Measurements from ENCODE around the gene TXNL1. TPM values are rescaled to one million over a fixed set of nuclear protein-coding genes. Genes with fewer than 3 reads are reported as not detected.

Gene TXNL1
- total and polyA plus RNA-seq, 2 of the 13 experiments (the other 11 are each of a cell fraction or from before 2014, with no cell fraction given), result 41.9 to 73.1 TPM

DNA sequence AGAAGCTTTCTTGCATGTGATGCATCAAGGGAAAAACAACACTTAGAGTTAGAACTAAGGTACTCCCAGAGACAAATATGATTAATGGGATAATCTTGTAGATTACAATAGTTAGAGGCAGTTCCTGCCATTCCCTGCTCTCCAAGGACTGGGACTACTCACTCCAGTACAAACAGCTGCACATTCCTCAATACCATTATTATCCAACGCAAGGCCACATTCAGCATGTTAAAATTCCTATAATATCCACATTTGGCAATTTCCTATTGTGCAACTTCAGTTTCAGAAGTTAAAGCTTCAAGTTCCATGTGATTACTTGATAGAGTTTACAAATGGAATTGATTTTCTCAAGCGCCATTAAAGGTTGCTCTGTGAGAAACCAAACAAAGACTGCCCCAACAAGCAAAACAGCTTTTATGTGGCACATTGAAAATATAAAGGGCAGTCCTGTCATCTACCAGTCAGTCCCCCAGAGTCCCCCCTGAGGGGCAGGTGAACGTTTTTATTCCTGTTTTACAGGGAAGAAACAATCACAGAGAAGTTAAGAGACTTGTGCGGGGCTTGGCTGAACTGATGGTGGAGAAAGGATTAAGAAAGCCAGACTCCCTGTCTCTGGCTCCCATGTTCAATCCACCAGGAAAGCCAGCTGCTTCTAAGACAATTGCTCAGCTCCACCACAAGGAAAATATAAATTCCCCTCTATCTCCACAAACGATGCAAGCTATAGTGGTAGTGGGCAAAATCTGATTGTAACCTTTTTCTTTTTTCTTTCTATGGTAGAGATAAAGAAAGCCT, 72.6 kb downstream of the TXNL1 start (continued):
- no peak for TF ChIP-seq ELF1 (CRISPR knock-in tag; IDR thresholded peaks at IDR 0.05)
- no peak for TF ChIP-seq SMAD1 (CRISPR knock-in tag; IDR thresholded peaks at IDR 0.05; ENCODE audit: borderline replicate concordance, low read depth)
- no peak for TF ChIP-seq HES4 (CRISPR knock-in tag; IDR thresholded peaks at IDR 0.05; ENCODE audit: borderline replicate concordance)
- TF ChIP-seq AHR (CRISPR knock-in tag; IDR thresholded peaks at IDR 0.05), result no peak
- TF ChIP-seq, protein P1, sequence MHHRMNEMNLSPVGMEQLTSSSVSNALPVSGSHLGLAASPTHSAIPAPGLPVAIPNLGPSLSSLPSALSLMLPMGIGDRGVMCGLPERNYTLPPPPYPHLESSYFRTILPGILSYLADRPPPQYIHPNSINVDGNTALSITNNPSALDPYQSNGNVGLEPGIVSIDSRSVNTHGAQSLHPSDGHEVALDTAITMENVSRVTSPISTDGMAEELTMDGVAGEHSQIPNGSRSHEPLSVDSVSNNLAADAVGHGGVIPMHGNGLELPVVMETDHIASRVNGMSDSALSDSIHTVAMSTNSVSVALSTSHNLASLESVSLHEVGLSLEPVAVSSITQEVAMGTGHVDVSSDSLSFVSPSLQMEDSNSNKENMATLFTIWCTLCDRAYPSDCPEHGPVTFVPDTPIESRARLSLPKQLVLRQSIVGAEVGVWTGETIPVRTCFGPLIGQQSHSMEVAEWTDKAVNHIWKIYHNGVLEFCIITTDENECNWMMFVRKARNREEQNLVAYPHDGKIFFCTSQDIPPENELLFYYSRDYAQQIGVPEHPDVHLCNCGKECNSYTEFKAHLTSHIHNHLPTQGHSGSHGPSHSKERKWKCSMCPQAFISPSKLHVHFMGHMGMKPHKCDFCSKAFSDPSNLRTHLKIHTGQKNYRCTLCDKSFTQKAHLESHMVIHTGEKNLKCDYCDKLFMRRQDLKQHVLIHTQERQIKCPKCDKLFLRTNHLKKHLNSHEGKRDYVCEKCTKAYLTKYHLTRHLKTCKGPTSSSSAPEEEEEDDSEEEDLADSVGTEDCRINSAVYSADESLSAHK (CRISPR knock-in tag; IDR thresholded peaks at IDR 0.05; ENCODE audit: borderline replicate concordance), result no peak
- TF ChIP-seq KDM1A (CRISPR knock-in tag; IDR thresholded peaks at IDR 0.05), result no peak
- no peak for TF ChIP-seq KLF16 (CRISPR knock-in tag; IDR thresholded peaks at IDR 0.05)
- TF ChIP-seq, protein P2, sequence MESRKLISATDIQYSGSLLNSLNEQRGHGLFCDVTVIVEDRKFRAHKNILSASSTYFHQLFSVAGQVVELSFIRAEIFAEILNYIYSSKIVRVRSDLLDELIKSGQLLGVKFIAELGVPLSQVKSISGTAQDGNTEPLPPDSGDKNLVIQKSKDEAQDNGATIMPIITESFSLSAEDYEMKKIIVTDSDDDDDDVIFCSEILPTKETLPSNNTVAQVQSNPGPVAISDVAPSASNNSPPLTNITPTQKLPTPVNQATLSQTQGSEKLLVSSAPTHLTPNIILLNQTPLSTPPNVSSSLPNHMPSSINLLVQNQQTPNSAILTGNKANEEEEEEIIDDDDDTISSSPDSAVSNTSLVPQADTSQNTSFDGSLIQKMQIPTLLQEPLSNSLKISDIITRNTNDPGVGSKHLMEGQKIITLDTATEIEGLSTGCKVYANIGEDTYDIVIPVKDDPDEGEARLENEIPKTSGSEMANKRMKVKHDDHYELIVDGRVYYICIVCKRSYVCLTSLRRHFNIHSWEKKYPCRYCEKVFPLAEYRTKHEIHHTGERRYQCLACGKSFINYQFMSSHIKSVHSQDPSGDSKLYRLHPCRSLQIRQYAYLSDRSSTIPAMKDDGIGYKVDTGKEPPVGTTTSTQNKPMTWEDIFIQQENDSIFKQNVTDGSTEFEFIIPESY (CRISPR knock-in tag; IDR thresholded peaks at IDR 0.05), result no peak
- TF ChIP-seq CEBPB (IDR thresholded peaks at IDR 0.05; ENCODE audit: borderline replicate concordance, low read depth, low read length), result peak; percentile 86
- no peak for TF ChIP-seq GLI4 (CRISPR knock-in tag; IDR thresholded peaks at IDR 0.05; ENCODE audit: borderline replicate concordance)
- no peak for TF ChIP-seq PTBP1 (IDR thresholded peaks at IDR 0.05; ENCODE audit: low read depth, low read length, poor library complexity, severe bottlenecking)
- TF ChIP-seq, protein P3, sequence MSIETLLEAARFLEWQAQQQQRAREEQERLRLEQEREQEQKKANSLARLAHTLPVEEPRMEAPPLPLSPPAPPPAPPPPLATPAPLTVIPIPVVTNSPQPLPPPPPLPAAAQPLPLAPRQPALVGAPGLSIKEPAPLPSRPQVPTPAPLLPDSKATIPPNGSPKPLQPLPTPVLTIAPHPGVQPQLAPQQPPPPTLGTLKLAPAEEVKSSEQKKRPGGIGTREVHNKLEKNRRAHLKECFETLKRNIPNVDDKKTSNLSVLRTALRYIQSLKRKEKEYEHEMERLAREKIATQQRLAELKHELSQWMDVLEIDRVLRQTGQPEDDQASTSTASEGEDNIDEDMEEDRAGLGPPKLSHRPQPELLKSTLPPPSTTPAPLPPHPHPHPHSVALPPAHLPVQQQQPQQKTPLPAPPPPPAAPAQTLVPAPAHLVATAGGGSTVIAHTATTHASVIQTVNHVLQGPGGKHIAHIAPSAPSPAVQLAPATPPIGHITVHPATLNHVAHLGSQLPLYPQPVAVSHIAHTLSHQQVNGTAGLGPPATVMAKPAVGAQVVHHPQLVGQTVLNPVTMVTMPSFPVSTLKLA (IDR thresholded peaks at IDR 0.05), result no peak
- TF ChIP-seq TSC22D2 (CRISPR knock-in tag; IDR thresholded peaks at IDR 0.05; ENCODE audit: borderline replicate concordance), result no peak
- no peak for TF ChIP-seq SIX4 (CRISPR knock-in tag; IDR thresholded peaks at IDR 0.05)
- TF ChIP-seq PAWR (CRISPR knock-in tag; IDR thresholded peaks at IDR 0.05; ENCODE audit: borderline replicate concordance), result no peak
- TF ChIP-seq RBAK (CRISPR knock-in tag; IDR thresholded peaks at IDR 0.05), result no peak
- TF ChIP-seq SIX1 (CRISPR knock-in tag; IDR thresholded peaks at IDR 0.05; ENCODE audit: borderline replicate concordance), result no peak
- TF ChIP-seq, protein P4, sequence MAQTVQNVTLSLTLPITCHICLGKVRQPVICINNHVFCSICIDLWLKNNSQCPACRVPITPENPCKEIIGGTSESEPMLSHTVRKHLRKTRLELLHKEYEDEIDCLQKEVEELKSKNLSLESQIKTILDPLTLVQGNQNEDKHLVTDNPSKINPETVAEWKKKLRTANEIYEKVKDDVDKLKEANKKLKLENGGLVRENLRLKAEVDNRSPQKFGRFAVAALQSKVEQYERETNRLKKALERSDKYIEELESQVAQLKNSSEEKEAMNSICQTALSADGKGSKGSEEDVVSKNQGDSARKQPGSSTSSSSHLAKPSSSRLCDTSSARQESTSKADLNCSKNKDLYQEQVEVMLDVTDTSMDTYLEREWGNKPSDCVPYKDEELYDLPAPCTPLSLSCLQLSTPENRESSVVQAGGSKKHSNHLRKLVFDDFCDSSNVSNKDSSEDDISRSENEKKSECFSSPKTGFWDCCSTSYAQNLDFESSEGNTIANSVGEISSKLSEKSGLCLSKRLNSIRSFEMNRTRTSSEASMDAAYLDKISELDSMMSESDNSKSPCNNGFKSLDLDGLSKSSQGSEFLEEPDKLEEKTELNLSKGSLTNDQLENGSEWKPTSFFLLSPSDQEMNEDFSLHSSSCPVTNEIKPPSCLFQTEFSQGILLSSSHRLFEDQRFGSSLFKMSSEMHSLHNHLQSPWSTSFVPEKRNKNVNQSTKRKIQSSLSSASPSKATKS (CRISPR knock-in tag; IDR thresholded peaks at IDR 0.05), result no peak
- TF ChIP-seq BHLHE40 (IDR thresholded peaks at IDR 0.05; ENCODE audit: low read length), result no peak
- no peak for TF ChIP-seq SOX6 (IDR thresholded peaks at IDR 0.05)
- TF ChIP-seq SOX6 (CRISPR knock-in tag; IDR thresholded peaks at IDR 0.05), result peak; percentile 60; the same call in 1 of the 2 replicates
- no peak for TF ChIP-seq POGZ (CRISPR knock-in tag; IDR thresholded peaks at IDR 0.05)
- no peak for TF ChIP-seq ZNF614 (CRISPR knock-in tag; IDR thresholded peaks at IDR 0.05; ENCODE audit: borderline replicate concordance)

All from HepG2 (cell line).